Measurements from ENCODE around the gene CALN1. TPM values are rescaled to one million over a fixed set of nuclear protein-coding genes. Genes with fewer than 3 reads are reported as not detected.

The CALN1 gene
- total RNA-seq, 2 donors from 2014 or later, result 0.52 to 1.6 TPM

- ATAC-seq, result no peak
- TF ChIP-seq CTCF (IDR thresholded peaks at IDR 0.05) (no peak), POLR2A (IDR thresholded peaks at IDR 0.05) (no peak)
- DNase-seq, result no peak
- Histone ChIP-seq H3K4me3 (no peak overlapping the region), H3K27me3 (no peaks in the 10 kb centered on the region), H3K4me1 (no peaks in the 10 kb centered on the region), H3K9me3 (no peaks in the 10 kb centered on the region), H3K27ac (no peak overlapping the region), H3K36me3 (replicated peaks in 1 of 2; ENCODE audit: insufficient read depth in 1 of 2, low read depth in 2 of 2) (no peaks in the 10 kb centered on the region)
- WGBS, 2 donors, result 63 to 64% methylated on average over 8 of the region's 8 CpGs
- intact Hi-C loops (cut with DNase I), result no loop called here
These were observed 544.5 kb downstream of the CALN1 start for GRCh38 chr7:71867626-71868025.

- WGBS, 2 donors, result 50 to 64% methylated on average over 6 of the region's 6 CpGs
- Histone ChIP-seq H3K4me1 (no peaks in the 10 kb centered on the region), H3K4me3 (no peak overlapping the region), H3K27me3 (no peaks in the 10 kb centered on the region), H3K36me3 (replicated peaks in 1 of 2; ENCODE audit: insufficient read depth in 1 of 2, low read depth in 2 of 2) (no peaks in the 10 kb centered on the region), H3K9me3 (no peaks in the 10 kb centered on the region), H3K27ac (no peak overlapping the region)
- DNase-seq (no peak), ATAC-seq (no peak)
- intact Hi-C loops (cut with DNase I), result no loop called here
- TF ChIP-seq POLR2A (IDR thresholded peaks at IDR 0.05) (no peak), CTCF (IDR thresholded peaks at IDR 0.05) (no peak)
These were observed 547.0 kb downstream of the CALN1 start for GRCh38 chr7:71865172-71865571.

DNA sequence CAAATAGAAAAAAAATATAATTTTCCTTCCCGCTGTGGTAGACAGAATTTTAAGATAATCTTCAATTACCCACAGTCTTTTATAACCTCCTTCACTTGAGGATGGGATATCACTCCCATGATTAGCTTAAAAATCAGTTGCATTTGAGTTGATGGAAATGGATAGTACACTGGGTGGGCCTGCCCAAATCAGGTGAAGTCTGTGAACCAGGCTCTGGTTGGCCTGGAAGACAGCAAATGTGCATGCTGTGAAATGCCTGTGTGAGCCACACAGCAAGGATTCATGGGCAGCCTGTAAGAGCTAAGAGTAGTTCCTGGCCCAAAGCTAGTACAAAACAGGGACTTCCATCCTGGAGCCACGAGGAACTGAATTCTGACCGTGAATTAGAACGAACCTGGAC is 548.0 kb downstream of the CALN1 start:
- intact Hi-C loops (cut with DNase I), result no loop called here
- Histone ChIP-seq H3K4me1 (no peaks in the 10 kb centered on the region), H3K27me3 (no peaks in the 10 kb centered on the region), H3K4me3 (no peak overlapping the region), H3K27ac (no peak overlapping the region), H3K9me3 (no peaks in the 10 kb centered on the region), H3K36me3 (replicated peaks in 1 of 2; ENCODE audit: insufficient read depth in 1 of 2, low read depth in 2 of 2) (no peaks in the 10 kb centered on the region)
- ATAC-seq (no peak), DNase-seq (no peak)
- TF ChIP-seq POLR2A (IDR thresholded peaks at IDR 0.05) (no peak), CTCF (IDR thresholded peaks at IDR 0.05) (no peak)
- WGBS, 2 donors, result 80 to 84% methylated on average over 3 to 4 of the region's 4 CpGs

DNA sequence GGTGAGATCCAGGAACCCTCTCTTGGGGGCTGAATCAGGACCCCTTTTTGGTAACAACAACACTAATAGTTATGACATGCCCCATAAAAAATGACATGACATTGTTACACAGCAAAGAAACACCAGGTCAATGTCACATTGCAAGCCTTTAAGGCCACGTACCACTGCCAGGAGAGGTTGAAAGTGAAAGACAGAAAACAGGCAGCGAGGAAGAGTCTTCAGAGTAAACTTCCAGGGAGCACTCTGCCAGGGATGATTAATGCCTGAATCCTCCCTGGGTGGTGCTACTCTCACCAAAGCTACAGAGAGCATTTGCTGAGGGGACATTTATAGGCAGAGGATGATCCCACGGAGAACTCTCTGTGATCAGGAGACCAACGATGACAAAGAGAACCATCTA is 551.6 kb downstream of the CALN1 start:
- no peak overlapping the region for H3K4me3 ChIP-seq
- intact Hi-C loops (cut with DNase I), result no loop called here
- H3K4me1 ChIP-seq, result no peaks in the 10 kb centered on the region
- WGBS, 2 donors, result 62 to 72% methylated on average over 4 of the region's 4 CpGs
- no peaks in the 10 kb centered on the region for H3K27me3 ChIP-seq
- TF ChIP-seq CTCF (IDR thresholded peaks at IDR 0.05) (no peak), POLR2A (IDR thresholded peaks at IDR 0.05) (no peak)
- no peaks in the 10 kb centered on the region for H3K36me3 ChIP-seq (replicated peaks in 1 of 2; ENCODE audit: insufficient read depth in 1 of 2, low read depth in 2 of 2)
- no peaks in the 10 kb centered on the region for H3K9me3 ChIP-seq
- no peak overlapping the region for H3K27ac ChIP-seq
- DNase-seq (no peak), ATAC-seq (no peak)

DNA sequence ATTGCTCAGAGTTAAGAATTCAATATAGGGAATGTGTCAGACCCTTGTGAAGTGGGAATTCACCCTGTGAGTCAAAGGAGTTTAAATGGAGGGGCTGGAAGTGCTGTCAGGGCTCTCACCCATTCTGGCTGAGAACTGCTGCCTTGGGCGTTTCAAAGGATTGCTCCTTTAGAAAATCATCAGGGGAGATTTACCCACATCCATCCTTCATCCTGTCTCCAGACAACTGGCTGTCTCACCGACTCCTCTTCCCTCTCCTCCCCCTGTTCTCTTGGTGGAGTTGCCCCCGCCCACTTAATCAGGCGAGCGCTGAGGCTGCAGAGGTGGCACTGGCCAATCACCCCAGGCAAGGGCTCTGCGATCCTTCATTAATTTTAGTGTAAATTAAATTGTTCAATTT is 554.8 kb downstream of the CALN1 start:
- intact Hi-C loops (cut with DNase I), result no loop called here

More for the DNA sequence above, 554.8 kb downstream of the CALN1 start:
- H3K4me3 ChIP-seq, result no peak overlapping the region
- no peaks in the 10 kb centered on the region for H3K9me3 ChIP-seq
- no peaks in the 10 kb centered on the region for H3K36me3 ChIP-seq (replicated peaks in 1 of 2; ENCODE audit: insufficient read depth in 1 of 2, low read depth in 2 of 2)
- H3K27ac ChIP-seq, result no peak overlapping the region
- TF ChIP-seq POLR2A (IDR thresholded peaks at IDR 0.05), result no peak
- no peak for TF ChIP-seq CTCF (IDR thresholded peaks at IDR 0.05)
- ATAC-seq (no peak), DNase-seq (no peak)
- WGBS, 2 donors, result 72 to 74% methylated on average over 6 of the region's 6 CpGs
- H3K27me3 ChIP-seq, result no peaks in the 10 kb centered on the region
- no peaks in the 10 kb centered on the region for H3K4me1 ChIP-seq
